ENCODE measurements around the gene DHX8. TPM values are rescaled to one million over a fixed set of nuclear protein-coding genes. Genes with fewer than 3 reads are reported as not detected.

The DHX8 gene
- total and polyA plus RNA-seq, 4 donors, result 10.9 to 21.3 (median 19.4) TPM

DNA sequence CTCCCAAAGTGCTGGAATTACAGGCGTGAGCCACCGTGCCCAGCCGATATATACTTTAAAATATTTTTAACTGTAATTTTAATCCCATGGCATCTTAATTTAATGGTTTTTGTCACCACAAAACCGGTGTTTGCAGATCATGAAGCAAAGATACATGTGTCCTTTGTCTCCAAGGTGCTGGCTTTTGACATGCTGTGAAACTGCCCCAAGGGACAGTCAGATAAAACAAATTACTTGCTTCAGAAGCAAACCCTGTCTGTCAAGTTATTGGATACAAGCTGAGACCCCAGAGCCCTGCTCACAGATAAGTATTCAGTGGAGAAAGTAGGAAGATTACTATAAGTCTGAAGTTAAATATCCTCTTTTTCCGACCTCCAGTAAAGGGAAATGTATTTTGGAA is 45.1 kb upstream of the DHX8 start (continued):
- TF ChIP-seq, protein P1, sequence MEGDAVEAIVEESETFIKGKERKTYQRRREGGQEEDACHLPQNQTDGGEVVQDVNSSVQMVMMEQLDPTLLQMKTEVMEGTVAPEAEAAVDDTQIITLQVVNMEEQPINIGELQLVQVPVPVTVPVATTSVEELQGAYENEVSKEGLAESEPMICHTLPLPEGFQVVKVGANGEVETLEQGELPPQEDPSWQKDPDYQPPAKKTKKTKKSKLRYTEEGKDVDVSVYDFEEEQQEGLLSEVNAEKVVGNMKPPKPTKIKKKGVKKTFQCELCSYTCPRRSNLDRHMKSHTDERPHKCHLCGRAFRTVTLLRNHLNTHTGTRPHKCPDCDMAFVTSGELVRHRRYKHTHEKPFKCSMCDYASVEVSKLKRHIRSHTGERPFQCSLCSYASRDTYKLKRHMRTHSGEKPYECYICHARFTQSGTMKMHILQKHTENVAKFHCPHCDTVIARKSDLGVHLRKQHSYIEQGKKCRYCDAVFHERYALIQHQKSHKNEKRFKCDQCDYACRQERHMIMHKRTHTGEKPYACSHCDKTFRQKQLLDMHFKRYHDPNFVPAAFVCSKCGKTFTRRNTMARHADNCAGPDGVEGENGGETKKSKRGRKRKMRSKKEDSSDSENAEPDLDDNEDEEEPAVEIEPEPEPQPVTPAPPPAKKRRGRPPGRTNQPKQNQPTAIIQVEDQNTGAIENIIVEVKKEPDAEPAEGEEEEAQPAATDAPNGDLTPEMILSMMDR (IDR thresholded peaks at IDR 0.05; ENCODE audit: low read depth, low read length, missing input control), result no peak

DNA sequence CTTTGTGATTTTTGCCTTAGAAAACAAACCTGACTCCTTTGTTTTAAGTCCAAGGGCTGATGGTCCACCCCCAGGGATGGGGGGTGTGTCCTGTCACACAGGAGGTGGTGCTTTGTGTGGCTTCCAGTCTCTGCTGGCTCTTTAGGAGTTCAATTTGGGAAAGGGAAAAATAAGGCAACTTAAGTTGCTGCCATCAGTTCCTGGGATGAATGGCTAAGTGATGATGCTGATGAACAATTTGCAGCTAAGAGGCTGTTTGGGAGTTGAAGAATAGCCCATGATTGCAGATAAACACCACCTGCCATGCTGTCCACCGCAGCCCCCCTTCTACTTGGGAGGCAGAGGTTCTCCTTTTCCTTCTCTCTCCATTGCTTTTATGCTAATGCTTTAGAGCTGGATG is 44.7 kb upstream of the DHX8 start:
- no peak overlapping the region for H3K9ac ChIP-seq (ENCODE audit: low read depth in 1 of 2, low read length in 2 of 2)
- no peaks in the 10 kb centered on the region for H3K27me3 ChIP-seq (ENCODE audit: control insufficient read depth in 4 of 4, insufficient read depth in 4 of 4, low read length in 3 of 4)
- 89% methylated on average over 1 of the region's 1 CpG for WGBS
- TF ChIP-seq, protein P1 (IDR thresholded peaks at IDR 0.05; ENCODE audit: low read depth, low read length, missing input control), result no peak
- TF ChIP-seq NR2F2 (IDR thresholded peaks at IDR 0.05), result no peak
- TF ChIP-seq EGR1 (IDR thresholded peaks at IDR 0.05; ENCODE audit: low read depth in 2 of 2), result no peak
- TF ChIP-seq, protein P2, sequence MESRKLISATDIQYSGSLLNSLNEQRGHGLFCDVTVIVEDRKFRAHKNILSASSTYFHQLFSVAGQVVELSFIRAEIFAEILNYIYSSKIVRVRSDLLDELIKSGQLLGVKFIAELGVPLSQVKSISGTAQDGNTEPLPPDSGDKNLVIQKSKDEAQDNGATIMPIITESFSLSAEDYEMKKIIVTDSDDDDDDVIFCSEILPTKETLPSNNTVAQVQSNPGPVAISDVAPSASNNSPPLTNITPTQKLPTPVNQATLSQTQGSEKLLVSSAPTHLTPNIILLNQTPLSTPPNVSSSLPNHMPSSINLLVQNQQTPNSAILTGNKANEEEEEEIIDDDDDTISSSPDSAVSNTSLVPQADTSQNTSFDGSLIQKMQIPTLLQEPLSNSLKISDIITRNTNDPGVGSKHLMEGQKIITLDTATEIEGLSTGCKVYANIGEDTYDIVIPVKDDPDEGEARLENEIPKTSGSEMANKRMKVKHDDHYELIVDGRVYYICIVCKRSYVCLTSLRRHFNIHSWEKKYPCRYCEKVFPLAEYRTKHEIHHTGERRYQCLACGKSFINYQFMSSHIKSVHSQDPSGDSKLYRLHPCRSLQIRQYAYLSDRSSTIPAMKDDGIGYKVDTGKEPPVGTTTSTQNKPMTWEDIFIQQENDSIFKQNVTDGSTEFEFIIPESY (IDR thresholded peaks at IDR 0.05), result no peak
- no peak for TF ChIP-seq HNF4G (IDR thresholded peaks at IDR 0.05)
- TF ChIP-seq FOXA1 (IDR thresholded peaks at IDR 0.05), result no peak
- TF ChIP-seq, protein P3, sequence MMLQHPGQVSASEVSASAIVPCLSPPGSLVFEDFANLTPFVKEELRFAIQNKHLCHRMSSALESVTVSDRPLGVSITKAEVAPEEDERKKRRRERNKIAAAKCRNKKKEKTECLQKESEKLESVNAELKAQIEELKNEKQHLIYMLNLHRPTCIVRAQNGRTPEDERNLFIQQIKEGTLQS (IDR thresholded peaks at IDR 0.05), result no peak
- TF ChIP-seq JUND (IDR thresholded peaks at IDR 0.05), result no peak
- TF ChIP-seq GABPA (IDR thresholded peaks at IDR 0.05 in 1 of 2, conservative IDR thresholded peaks at IDR 0.05 in 1 of 2), result no peak
- no peak for TF ChIP-seq HNF4A (conservative IDR thresholded peaks at IDR 0.05)
- no peak for TF ChIP-seq YY1 (IDR thresholded peaks at IDR 0.05)
- no peak overlapping the region for H3K27ac ChIP-seq (ENCODE audit: low read depth in 1 of 2, low read length in 2 of 2)
- H3K9me3 ChIP-seq (ENCODE audit: control insufficient read depth in 4 of 4, low read length in 3 of 4), result no peaks in the 10 kb centered on the region
- no peak overlapping the region for H3K4me3 ChIP-seq (ENCODE audit: low read depth in 1 of 3, low read length in 3 of 3)
- no peaks in the 10 kb centered on the region for H3K36me3 ChIP-seq (ENCODE audit: control insufficient read depth in 4 of 4, insufficient read depth in 3 of 4, low read depth in 1 of 4, low read length in 3 of 4)
- peaks cover 0 to 4% (median 0%) of the 10 kb centered on the region in 4 donors for H3K4me1 ChIP-seq (ENCODE audit: control insufficient read depth in 4 of 4, insufficient read depth in 4 of 4, low read length in 3 of 4)
- no peak for DNase-seq (ENCODE audit: low spot score)

DNA sequence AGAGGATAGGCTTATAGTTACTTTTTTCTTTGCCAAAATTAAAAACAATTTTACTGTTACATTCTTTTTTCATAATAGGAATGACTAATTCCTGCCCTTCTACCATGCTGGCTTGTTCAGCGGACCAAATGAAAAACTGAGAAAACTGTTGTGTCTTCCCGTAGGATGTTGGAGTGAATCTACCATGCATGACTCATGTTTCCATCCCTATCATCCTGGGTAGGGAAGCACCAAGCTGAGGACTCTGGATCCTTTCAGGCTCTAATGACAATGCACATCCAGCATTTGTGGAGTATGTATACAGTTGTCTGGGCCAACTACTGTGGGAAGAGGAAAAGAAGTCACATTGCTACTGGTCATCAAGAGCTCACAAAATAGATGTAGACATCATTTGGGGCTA is 41.1 kb upstream of the DHX8 start:
- Histone ChIP-seq H3K27me3 (ENCODE audit: control insufficient read depth in 4 of 4, insufficient read depth in 4 of 4, low read length in 3 of 4) (no peaks in the 10 kb centered on the region), H3K9ac (ENCODE audit: low read depth in 1 of 2, low read length in 2 of 2) (no peak overlapping the region), H3K4me3 (ENCODE audit: low read depth in 1 of 3, low read length in 3 of 3) (no peak overlapping the region), H3K27ac (ENCODE audit: low read depth in 1 of 2, low read length in 2 of 2) (no peak overlapping the region), H3K36me3 (ENCODE audit: control insufficient read depth in 4 of 4, insufficient read depth in 3 of 4, low read depth in 1 of 4, low read length in 3 of 4) (no peaks in the 10 kb centered on the region), H3K4me1 (ENCODE audit: control insufficient read depth in 4 of 4, insufficient read depth in 4 of 4, low read length in 3 of 4) (peaks cover 0 to 14% (median 3%) of the 10 kb centered on the region in 4 donors), H3K9me3 (ENCODE audit: control insufficient read depth in 4 of 4, low read length in 3 of 4) (no peaks in the 10 kb centered on the region)
- TF ChIP-seq, protein P3 (IDR thresholded peaks at IDR 0.05), result no peak
- TF ChIP-seq, protein P2 (IDR thresholded peaks at IDR 0.05), result no peak
- TF ChIP-seq NR2F2 (IDR thresholded peaks at IDR 0.05), result no peak
- TF ChIP-seq GABPA (IDR thresholded peaks at IDR 0.05 in 1 of 2, conservative IDR thresholded peaks at IDR 0.05 in 1 of 2), result no peak
- no peak for TF ChIP-seq JUND (IDR thresholded peaks at IDR 0.05)
- TF ChIP-seq TAF1 (conservative IDR thresholded peaks at IDR 0.05), result no peak
- TF ChIP-seq EGR1 (IDR thresholded peaks at IDR 0.05; ENCODE audit: low read depth in 2 of 2), result no peak
- WGBS, result 90% methylated on average over 2 of the region's 2 CpGs
- no peak for DNase-seq (ENCODE audit: low spot score)
